Activated T-helper 17 cell treated with anti-CD3 and anti-CD28 coated beads, Interleukin-2, amount 50 U/mL, for 72 hours (primary cell): ENCODE measurements around the gene NABP1. TPM values are rescaled to one million over a fixed set of nuclear protein-coding genes. Genes with fewer than 3 reads are reported as not detected.
"Not testable (repeated sequence)": the region's sequence is repeated elsewhere in the genome, so short reads cannot be mapped to it uniquely, and the experiment has no call there.

Source experiments
- ATAC-seq: fragments of 150-1000 bp; cut with Tn5 transposase; replicated peaks from 2 replicates; pipeline ENCODE4 v1.10.0; 2021; ENCODE audit warnings: mild to moderate bottlenecking, moderate library complexity
- H3K27ac Mint-ChIP-seq: one replicate; pipeline ENCODE4 v1.8.0; 2022; ENCODE audit warnings: mixed read lengths
- H3K27me3 Mint-ChIP-seq: one replicate; pipeline ENCODE4 v1.8.0; 2022; ENCODE audit warnings: mixed read lengths
- H3K36me3 Mint-ChIP-seq: one replicate; pipeline ENCODE4 v1.8.0; 2022; ENCODE audit warnings: low read depth, mild to moderate bottlenecking, mixed read lengths
- H3K4me1 Mint-ChIP-seq: one replicate; pipeline ENCODE4 v1.8.0; 2022; ENCODE audit warnings: mixed read lengths
- H3K4me3 Mint-ChIP-seq: one replicate; pipeline ENCODE4 v1.8.0; 2022; ENCODE audit warnings: mild to moderate bottlenecking, mixed read lengths
- H3K9me3 Mint-ChIP-seq: one replicate; pipeline ENCODE4 v1.8.0; 2022; ENCODE audit warnings: mixed read lengths
- total RNA-seq, 2 donors: library from RNA; stranded (reverse); gene quantifications; one replicate each; pipeline ENCODE4 v1.2.3, GENCODE V29; 2022

The NABP1 gene
- total RNA-seq, 2 donors from 2014 or later, result 81.6 to 98.4 TPM

DNA sequence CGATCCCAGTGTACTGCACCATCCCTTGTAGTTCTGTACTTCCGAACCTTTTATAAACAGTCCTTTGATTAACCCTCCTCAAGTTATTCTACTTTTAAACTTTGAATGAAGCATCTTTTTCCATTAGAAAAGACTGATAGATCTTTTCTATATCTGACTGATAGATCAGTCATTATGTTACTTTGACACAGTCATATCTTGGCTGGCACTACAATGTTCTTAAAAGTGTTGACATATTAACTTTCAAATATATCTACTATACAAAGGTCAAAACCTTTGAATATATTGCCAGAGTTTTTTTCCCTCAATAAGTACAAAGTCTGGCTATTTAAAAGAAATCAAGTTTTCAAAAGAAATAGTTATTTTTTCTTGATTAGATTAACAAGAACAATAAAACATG, 35.4 kb upstream of the NABP1 start:
- ATAC-seq, result peak; percentile 28
- peak overlapping the region; percentile 8 for H3K4me3 Mint-ChIP-seq
- H3K36me3 Mint-ChIP-seq, result no peaks in the 10 kb centered on the region
- H3K27ac Mint-ChIP-seq, result peak overlapping the region; percentile 76
- H3K27me3 Mint-ChIP-seq, result no peaks in the 10 kb centered on the region
- no peaks in the 10 kb centered on the region for H3K9me3 Mint-ChIP-seq
- peaks cover 24% of the 10 kb centered on the region for H3K4me1 Mint-ChIP-seq

DNA sequence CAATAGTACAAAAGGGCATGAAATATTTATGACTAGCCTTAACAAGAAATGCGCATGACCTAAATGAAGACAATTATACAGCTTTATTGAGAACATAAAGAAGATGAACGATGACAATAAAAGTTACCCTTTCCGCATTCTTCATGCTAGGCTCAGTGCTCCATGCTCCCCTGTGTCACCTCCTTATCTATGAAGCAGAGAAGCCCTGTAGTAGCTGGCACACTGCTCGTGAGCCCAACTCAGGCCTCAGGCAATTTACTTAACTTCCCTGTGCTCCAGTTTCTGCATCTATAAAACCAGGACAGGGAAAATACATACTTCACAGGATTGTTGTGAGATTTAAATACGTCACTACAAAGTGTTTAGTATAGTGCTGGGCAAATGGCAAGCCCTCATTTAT, 34.5 kb upstream of the NABP1 start:
- H3K4me1 Mint-ChIP-seq, result peaks cover 16% of the 10 kb centered on the region
- ATAC-seq, result no peak
- no peaks in the 10 kb centered on the region for H3K36me3 Mint-ChIP-seq
- no peak overlapping the region for H3K4me3 Mint-ChIP-seq
- H3K9me3 Mint-ChIP-seq, result no peaks in the 10 kb centered on the region
- no peaks in the 10 kb centered on the region for H3K27me3 Mint-ChIP-seq
- H3K27ac Mint-ChIP-seq, result no peak overlapping the region

DNA sequence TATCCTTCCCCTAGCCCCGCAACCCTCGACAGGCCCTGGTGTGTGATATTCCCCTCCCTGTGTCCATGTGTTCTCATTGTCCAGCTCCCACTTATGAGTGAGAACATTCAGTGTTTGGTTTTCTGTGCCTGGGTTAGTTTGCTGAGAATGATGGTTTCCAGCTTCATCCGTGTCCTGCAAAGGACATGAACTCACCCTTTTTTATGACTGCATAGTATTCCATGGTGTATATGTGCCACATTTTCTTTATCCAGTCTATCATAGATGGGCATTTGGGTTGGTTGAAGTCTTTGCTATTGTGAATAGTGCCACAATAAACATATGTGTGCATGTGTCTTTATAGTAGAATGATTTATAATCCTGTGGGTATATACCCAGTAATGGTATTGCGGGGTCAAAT, 33.3 kb upstream of the NABP1 start:
- not testable (repeated sequence) for H3K27me3 Mint-ChIP-seq, H3K4me3 Mint-ChIP-seq, H3K36me3 Mint-ChIP-seq, ATAC-seq, H3K9me3 Mint-ChIP-seq, H3K27ac Mint-ChIP-seq
- peaks cover 16% of the 10 kb centered on the region for H3K4me1 Mint-ChIP-seq

DNA sequence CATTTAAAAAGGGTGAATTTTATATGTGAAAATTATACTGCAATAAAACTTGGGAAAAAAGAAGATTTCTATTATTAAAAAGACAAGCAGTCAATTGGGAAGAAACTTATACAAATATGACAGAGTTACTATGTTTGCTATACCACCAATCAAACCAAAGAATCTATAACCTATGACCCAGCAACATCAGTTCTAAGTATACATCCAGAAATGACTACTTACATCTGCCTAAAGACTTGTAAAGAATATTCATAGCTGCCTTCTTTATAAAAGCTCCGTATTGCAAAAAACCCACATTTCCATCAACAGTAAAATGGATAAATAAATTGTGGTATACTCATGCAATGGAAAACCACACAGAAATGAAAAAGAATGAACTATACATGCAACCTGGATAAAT, 32.9 kb upstream of the NABP1 start:
- H3K4me1 Mint-ChIP-seq, result peaks cover 16% of the 10 kb centered on the region
- H3K9me3 Mint-ChIP-seq, result no peaks in the 10 kb centered on the region
- ATAC-seq, result peak; percentile 34
- H3K36me3 Mint-ChIP-seq, result no peaks in the 10 kb centered on the region
- H3K27me3 Mint-ChIP-seq, result no peaks in the 10 kb centered on the region
- H3K27ac Mint-ChIP-seq, result no peak overlapping the region
- no peak overlapping the region for H3K4me3 Mint-ChIP-seq

DNA sequence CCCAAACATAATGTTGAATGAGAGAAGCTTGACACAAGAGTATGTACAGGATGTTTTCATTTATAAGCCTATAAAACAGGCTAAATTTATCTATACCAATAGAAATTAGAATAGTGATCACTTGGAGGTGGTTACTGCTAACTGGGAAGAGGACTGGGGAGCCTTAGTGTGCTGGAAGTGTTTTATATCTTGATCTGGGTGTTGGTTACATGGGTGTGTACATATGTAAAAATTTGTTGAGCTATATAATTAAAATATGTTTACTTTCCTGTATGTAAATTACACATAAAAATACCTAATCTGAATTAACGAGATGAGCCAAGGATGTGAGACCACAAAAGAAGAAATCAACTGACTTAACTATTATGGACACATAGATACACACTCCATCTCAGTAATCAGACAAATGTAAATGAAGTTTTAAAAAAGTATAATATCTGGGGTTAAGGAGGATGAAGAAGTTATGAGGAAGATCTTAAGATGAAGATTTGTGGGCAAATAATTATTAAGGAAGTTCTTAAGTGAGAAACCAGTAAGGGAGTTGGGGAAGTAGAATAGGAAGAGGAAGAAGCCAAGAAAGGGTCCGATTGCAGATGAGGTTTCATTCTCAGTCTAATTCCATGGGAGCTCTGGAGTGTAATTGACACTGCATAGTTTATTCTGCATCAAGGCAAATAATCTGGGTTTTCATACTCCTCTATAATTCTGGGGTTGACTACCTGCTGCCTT, 32.3 kb upstream of the NABP1 start:
- Mint-ChIP-seq H3K27me3 (no peaks in the 10 kb centered on the region), H3K27ac (no peak overlapping the region), H3K36me3 (no peaks in the 10 kb centered on the region), H3K9me3 (no peaks in the 10 kb centered on the region), H3K4me3 (no peak overlapping the region), H3K4me1 (peaks cover 12% of the 10 kb centered on the region)
- ATAC-seq, result no peak

DNA sequence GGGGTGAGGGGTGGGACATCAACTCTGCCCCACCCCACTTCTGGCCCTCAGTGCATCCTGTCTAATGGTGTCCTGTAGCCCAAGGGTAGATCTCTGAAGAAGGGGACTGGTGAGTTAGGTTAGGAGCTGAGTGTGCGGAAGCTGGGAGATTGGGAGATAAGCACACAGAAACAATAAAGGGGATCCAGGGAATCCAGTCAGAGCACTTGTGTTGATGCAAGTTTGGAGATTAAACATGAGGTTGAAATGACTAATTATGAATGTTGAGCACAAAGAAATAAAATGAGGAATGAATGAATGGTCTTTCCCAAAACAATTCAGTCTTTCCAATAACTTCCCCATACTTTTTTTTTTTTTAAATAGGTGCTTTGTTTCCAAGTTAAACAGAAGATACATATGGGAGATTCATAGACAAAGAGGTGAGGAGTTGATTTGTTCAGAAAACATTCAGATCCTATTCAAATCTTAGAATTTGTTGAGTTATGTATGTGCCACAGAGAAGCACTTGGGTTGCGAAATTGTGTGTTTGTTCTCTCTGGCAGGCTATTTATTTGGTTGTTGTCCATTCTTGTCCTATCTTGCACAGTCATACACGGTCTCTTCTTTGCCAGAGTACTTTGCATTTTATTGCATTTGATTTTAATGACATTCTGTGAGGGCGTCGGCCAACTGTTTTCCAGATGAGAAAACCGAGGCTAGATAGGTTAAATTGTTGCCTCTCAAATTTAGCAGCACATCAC, 31.6 kb upstream of the NABP1 start:
- H3K36me3 Mint-ChIP-seq, result no peaks in the 10 kb centered on the region

DNA sequence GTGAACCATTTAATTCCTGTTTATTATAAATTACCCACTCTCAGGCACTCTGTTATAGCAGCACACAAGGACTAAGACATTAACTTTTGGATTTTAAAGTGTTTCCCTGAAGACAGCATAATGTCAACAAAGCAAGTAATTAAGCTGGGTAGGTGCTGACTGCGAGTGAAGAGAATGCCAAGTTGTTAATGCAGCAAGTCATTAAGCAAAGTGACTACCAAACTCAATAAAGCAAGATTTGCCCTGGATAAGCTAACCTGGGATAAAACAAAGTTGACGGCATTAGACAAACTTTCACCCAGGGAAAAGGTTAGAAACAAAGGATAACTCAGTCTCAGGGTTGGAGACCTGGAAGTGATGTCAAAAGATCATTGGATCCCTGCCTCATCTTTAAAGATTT, 28.4 kb upstream of the NABP1 start:
- no peak for ATAC-seq
- no peak overlapping the region for H3K27ac Mint-ChIP-seq
- H3K36me3 Mint-ChIP-seq, result no peaks in the 10 kb centered on the region
- H3K27me3 Mint-ChIP-seq, result no peaks in the 10 kb centered on the region
- no peaks in the 10 kb centered on the region for H3K9me3 Mint-ChIP-seq
- no peak overlapping the region for H3K4me3 Mint-ChIP-seq
- H3K4me1 Mint-ChIP-seq, result peaks cover 8% of the 10 kb centered on the region

More for the DNA sequence above, 31.6 kb upstream of the NABP1 start:
- H3K27me3 Mint-ChIP-seq, result no peaks in the 10 kb centered on the region
- no peak overlapping the region for H3K27ac Mint-ChIP-seq
- H3K9me3 Mint-ChIP-seq, result no peaks in the 10 kb centered on the region
- peaks cover 15% of the 10 kb centered on the region for H3K4me1 Mint-ChIP-seq
- ATAC-seq, result no peak
- H3K4me3 Mint-ChIP-seq, result no peak overlapping the region

DNA sequence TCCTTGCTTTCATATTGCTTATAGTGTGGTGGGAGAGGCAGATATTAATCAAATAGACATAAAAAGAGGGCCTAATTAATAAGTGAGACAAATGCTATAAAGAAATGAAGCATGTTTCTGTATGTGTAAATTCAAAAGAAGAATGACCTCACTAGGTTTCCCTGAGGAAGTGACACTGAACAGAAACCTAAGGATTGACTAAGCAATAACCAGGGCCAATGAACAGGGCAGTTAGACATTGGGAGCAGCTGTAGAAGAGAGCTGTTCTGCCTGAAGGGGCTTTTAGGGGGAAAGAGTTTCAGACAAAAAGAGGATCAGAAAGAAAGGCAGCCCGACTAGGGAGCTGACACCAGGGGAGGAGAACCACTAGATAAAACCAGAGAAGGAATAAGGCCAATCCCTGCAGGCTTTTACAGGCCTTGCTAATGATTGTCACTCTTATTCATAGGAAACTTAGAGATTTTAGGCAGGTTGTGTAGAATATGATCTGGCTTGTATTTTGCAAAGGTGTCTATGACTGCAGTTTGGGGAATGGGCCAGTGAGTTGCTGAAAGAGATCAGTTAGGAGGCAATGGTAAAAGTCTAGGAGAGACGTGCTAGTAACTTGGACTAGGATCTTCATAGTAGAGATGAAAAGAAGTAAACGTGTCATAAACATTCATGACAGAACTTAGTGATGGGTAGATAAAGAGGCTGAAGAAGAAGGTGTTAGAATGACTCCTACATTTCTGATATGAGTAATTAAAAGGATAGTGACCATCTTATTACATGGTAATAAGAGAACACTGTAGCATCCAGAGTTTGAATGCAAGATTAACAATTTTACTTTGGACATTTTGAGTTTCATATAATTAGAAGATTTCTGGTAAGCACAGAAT, 26.8 kb upstream of the NABP1 start:
- H3K36me3 Mint-ChIP-seq, result no peaks in the 10 kb centered on the region
- peaks cover 8% of the 10 kb centered on the region for H3K4me1 Mint-ChIP-seq
- no peaks in the 10 kb centered on the region for H3K9me3 Mint-ChIP-seq
- H3K27me3 Mint-ChIP-seq, result no peaks in the 10 kb centered on the region
- ATAC-seq, result peak; percentile 98
- peak overlapping the region; percentile 37 for H3K27ac Mint-ChIP-seq
- peak overlapping the region; percentile 3 for H3K4me3 Mint-ChIP-seq

DNA sequence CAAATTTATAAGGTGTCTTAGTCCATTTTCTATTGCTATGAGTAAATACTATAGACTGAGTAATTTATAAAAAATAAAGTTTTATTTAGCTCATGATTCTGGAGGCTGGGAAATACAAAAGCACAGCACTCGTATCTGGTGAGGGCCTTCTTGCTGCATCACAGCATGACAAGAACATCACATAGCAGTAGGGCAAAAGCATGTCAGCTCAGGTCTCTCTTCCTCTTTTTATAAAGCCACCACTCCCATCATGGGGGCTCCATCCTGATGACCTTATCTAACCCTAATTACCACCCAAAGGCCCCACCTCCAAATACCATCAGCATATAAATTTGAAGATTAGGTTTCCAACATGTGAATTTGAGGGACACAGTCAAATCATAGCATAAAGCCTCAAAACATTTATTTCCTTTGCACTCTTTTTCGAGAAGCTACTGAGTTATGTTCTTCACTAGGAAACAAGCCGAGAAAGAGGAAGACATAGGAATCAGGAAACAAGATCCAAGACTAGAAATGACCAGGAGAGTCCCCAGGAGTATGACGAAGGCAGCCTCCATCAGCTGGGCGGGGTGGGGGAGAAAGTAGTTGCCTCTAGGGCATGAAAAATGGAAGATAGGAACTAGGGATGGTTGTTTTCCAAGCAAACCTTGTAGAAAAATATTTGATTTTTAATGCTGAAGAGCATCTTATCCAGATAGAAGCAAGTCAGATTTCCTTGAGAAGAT, 24.1 kb upstream of the NABP1 start:
- Mint-ChIP-seq H3K4me3 (no peak overlapping the region), H3K27me3 (no peaks in the 10 kb centered on the region), H3K9me3 (no peaks in the 10 kb centered on the region), H3K36me3 (no peaks in the 10 kb centered on the region), H3K4me1 (peaks cover 12% of the 10 kb centered on the region), H3K27ac (no peak overlapping the region)
- ATAC-seq, result no peak

DNA sequence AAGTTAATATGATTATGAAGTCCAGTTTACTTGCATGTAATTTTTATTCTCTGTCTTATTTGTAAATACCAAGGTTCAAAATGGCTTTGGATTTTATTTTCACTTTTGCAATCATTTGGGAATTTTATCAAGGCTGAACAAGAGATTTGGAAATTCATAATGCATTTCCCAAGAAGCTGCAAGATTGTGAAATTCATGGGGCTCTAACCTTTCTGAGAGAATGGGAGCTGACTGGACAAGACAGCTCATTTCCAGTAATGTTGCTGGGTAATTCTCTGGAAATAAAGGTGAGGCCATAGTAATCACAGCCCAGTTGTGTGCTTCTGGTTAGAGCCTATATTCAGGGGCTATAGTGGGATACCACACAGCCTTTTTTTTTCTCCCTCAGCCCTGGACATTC, 21.5 kb upstream of the NABP1 start:
- H3K27me3 Mint-ChIP-seq, result no peaks in the 10 kb centered on the region
- H3K4me3 Mint-ChIP-seq, result no peak overlapping the region
- no peaks in the 10 kb centered on the region for H3K36me3 Mint-ChIP-seq
- no peak overlapping the region for H3K27ac Mint-ChIP-seq
- no peaks in the 10 kb centered on the region for H3K9me3 Mint-ChIP-seq
- H3K4me1 Mint-ChIP-seq, result peaks cover 5% of the 10 kb centered on the region
- no peak for ATAC-seq

DNA sequence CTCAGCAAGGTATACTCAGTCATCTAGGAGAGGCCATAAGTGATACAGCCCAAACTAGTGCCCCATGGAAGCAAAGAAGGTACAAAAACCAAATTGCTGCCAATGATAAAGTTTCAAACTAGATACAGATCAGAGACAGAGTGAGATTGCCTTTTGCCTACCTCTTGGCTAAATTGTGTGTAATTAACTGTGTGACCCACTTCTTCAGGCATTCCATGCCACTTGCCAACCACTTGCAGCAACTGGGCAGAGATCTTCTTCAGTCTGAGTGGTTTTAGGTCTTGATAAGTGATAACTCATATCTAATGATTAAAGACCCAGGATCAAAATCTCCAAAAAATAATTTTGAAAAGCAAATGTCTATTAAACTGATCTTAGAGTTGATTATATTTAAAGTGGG, 21.1 kb upstream of the NABP1 start:
- Mint-ChIP-seq H3K27me3 (no peaks in the 10 kb centered on the region), H3K4me1 (peaks cover 4% of the 10 kb centered on the region), H3K9me3 (no peaks in the 10 kb centered on the region), H3K27ac (no peak overlapping the region), H3K4me3 (no peak overlapping the region), H3K36me3 (no peaks in the 10 kb centered on the region)
- ATAC-seq, result no peak

DNA sequence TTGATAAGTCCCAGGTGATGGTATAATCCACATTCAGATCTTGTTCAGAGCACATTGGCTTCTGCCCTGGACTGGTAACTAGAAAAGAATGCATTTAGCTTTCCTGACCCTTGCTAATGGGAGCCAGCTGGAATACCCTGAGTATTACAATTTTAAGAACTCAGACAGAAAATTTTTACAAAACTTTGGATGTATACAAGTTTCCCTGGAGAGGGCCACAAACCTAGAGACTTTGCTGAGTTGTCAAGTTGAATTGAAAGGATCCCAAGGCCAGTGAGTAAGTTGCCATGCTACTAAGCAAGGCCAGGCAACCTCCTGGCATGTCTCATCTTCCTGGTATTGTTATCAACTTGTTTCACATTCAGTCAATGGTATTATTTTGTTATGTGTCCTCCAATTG, 20.0 kb upstream of the NABP1 start:
- H3K27ac Mint-ChIP-seq, result no peak overlapping the region
- H3K27me3 Mint-ChIP-seq, result no peaks in the 10 kb centered on the region
- peak; percentile 87 for ATAC-seq
- H3K4me1 Mint-ChIP-seq, result peaks cover 4% of the 10 kb centered on the region
- H3K36me3 Mint-ChIP-seq, result no peaks in the 10 kb centered on the region
- H3K9me3 Mint-ChIP-seq, result no peaks in the 10 kb centered on the region
- H3K4me3 Mint-ChIP-seq, result no peak overlapping the region

DNA sequence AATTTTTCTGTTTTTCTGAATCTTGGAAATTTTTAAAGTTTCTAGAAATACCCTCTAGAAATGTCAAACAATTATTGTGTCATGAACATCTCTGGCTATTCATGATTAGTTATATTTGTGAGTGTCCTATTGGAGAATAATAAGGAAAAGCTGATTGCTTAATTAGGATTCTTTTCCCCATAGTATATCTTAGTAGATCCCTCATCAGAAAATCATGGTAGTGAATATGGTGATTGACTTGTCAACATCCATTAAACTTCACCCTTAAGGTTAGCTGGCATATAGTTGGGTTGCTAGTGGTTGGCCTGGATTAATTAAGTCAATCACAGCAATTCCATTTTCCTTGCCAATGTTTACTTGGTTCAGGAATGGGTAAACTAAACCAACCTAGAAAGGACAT, 18.7 kb upstream of the NABP1 start:
- peaks cover 4% of the 10 kb centered on the region for H3K4me1 Mint-ChIP-seq
- no peaks in the 10 kb centered on the region for H3K36me3 Mint-ChIP-seq
- ATAC-seq, result no peak
- no peak overlapping the region for H3K27ac Mint-ChIP-seq
- no peak overlapping the region for H3K4me3 Mint-ChIP-seq
- H3K27me3 Mint-ChIP-seq, result no peaks in the 10 kb centered on the region
- H3K9me3 Mint-ChIP-seq, result no peaks in the 10 kb centered on the region

DNA sequence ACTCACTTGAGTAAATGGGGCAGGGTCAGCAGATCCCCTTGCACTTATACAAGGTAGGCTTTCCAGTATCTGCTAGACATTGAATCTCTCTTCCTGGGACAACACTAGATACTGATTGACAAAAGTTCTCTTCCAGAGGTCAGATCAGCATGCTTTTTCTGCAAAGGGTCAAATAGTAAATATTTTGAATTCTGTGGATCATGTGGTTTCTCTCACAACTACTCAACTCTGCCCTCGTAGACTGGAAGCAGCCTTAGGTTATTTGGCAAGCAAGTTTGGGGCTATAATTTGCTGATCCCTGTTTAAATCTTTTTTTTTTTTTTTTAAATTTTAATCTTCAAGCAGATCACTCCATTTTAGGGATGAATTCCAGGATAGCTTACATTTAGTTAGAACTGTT, 17.4 kb upstream of the NABP1 start:
- no peak for ATAC-seq
- Mint-ChIP-seq H3K4me1 (peaks cover 17% of the 10 kb centered on the region), H3K4me3 (no peak overlapping the region), H3K27ac (no peak overlapping the region), H3K36me3 (no peaks in the 10 kb centered on the region), H3K27me3 (no peaks in the 10 kb centered on the region), H3K9me3 (peaks cover 4% of the 10 kb centered on the region)
